Fibroblast of lung (primary cell): Measurements from ENCODE around the gene TGM2.

Experiments used
- EZH2 ChIP-seq: IDR thresholded peaks from 2 replicates; pipeline ENCODE4 v1.5.1; 2012; ENCODE audit warnings: low read length, control low read depth, mild to moderate bottlenecking; ENCODE audit errors: missing control alignments
- TF ChIP-seq, protein P1 (sequence below), 2 donors: IDR thresholded peaks in 1 of 2; conservative IDR thresholded peaks in 1 of 2; 1 replicate in 1 of 2; 2 replicates in 1 of 2; pipeline ENCODE4 v1.5.1; 2011 to 2012; ENCODE audit warnings: low read length in 2 of 2, control low read depth in 1 of 2, inconsistent platforms in 1 of 2, low read depth in 1 of 2, mild to moderate bottlenecking in 1 of 2

DNA sequence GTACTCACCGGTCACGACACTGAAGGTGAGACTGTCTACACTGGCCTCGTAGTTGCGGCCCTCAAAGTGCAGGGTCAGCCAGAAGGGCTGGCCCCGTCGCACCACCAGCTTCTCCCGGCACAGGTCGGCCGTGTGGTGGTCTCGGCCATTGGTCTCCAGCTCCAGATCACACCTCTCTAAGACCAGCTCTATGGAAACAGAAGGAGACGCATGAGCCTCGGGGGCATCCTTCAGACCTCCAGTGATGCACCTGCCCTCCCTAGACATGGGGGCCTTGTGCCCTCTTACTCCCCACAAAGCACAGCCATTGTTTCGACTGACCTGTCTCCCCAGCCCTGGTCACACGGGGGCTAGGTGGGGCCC is 3.7 kb downstream of the TGM2 start:
- TF ChIP-seq, protein P1, sequence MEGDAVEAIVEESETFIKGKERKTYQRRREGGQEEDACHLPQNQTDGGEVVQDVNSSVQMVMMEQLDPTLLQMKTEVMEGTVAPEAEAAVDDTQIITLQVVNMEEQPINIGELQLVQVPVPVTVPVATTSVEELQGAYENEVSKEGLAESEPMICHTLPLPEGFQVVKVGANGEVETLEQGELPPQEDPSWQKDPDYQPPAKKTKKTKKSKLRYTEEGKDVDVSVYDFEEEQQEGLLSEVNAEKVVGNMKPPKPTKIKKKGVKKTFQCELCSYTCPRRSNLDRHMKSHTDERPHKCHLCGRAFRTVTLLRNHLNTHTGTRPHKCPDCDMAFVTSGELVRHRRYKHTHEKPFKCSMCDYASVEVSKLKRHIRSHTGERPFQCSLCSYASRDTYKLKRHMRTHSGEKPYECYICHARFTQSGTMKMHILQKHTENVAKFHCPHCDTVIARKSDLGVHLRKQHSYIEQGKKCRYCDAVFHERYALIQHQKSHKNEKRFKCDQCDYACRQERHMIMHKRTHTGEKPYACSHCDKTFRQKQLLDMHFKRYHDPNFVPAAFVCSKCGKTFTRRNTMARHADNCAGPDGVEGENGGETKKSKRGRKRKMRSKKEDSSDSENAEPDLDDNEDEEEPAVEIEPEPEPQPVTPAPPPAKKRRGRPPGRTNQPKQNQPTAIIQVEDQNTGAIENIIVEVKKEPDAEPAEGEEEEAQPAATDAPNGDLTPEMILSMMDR (conservative IDR thresholded peaks at IDR 0.05 in 1 of 2, IDR thresholded peaks at IDR 0.05 in 1 of 2; ENCODE audit: low read depth in 1 of 2, low read length in 2 of 2) = no peak
- TF ChIP-seq EZH2 = no peak
